ENCODE data around the gene OR6J1. TPM values are rescaled to one million over a fixed set of nuclear protein-coding genes. Genes with fewer than 3 reads are reported as not detected.
A peak's percentile ranks its signal among the peaks of the same experiment; 100 is the strongest.

The OR6J1 gene
- total and polyA plus RNA-seq, 8 donors, result not detected

- no peak overlapping the region for H3K4me3 ChIP-seq
- TF ChIP-seq EP300 (IDR thresholded peaks at IDR 0.05) (no peak), POLR2A (IDR thresholded peaks at IDR 0.05) (no peak), POLR2AphosphoS5 (IDR thresholded peaks at IDR 0.05) (no peak), CTCF (IDR thresholded peaks at IDR 0.05) (no peak)
- no peaks in the 10 kb centered on the region for H3K27me3 ChIP-seq
- no peaks in the 10 kb centered on the region for H3K9me3 ChIP-seq
- DNase-seq, result peak in 1 of 2 donors; percentile 32
- no peak overlapping the region for H3K27ac ChIP-seq
- no peaks in the 10 kb centered on the region for H3K36me3 ChIP-seq
- WGBS, 5 donors, result 27 to 40% (median 30%) methylated on average over 4 of the region's 4 CpGs
- peaks cover 8 to 22% (median 20%) of the 10 kb centered on the region in 4 donors for H3K4me1 ChIP-seq
- intact Hi-C loops (cut with DNase I; ENCODE audit: low total_unique reads), result no loop called here
Observed at GRCh38 chr14:22594156-22594716, 49.9 kb downstream of the OR6J1 start.

- Histone ChIP-seq H3K4me1 (peaks cover 8 to 19% (median 15%) of the 10 kb centered on the region in 4 donors), H3K4me3 (no peak overlapping the region), H3K9me3 (no peaks in the 10 kb centered on the region), H3K27me3 (no peaks in the 10 kb centered on the region), H3K27ac (no peak overlapping the region), H3K36me3 (no peaks in the 10 kb centered on the region)
- intact Hi-C loops (cut with DNase I; ENCODE audit: low total_unique reads), result no loop called here
- DNase-seq, result no peak
- 81 to 92% (median 85%) methylated on average over 2 of the region's 2 CpGs for WGBS, 5 donors
- TF ChIP-seq CTCF (IDR thresholded peaks at IDR 0.05) (no peak), POLR2A (IDR thresholded peaks at IDR 0.05) (no peak), POLR2AphosphoS5 (IDR thresholded peaks at IDR 0.05) (no peak), EP300 (IDR thresholded peaks at IDR 0.05) (no peak)
Observed at GRCh38 chr14:22593601-22594000, 50.6 kb downstream of the OR6J1 start.

- H3K27ac ChIP-seq, result no peak overlapping the region
- no peaks in the 10 kb centered on the region for H3K9me3 ChIP-seq
- TF ChIP-seq POLR2A (IDR thresholded peaks at IDR 0.05) (no peak), POLR2AphosphoS5 (IDR thresholded peaks at IDR 0.05) (no peak), EP300 (IDR thresholded peaks at IDR 0.05) (no peak), CTCF (IDR thresholded peaks at IDR 0.05) (no peak)
- H3K36me3 ChIP-seq, result no peaks in the 10 kb centered on the region
- DNase-seq, result no peak
- no peaks in the 10 kb centered on the region for H3K27me3 ChIP-seq
- H3K4me1 ChIP-seq, result peaks cover 10 to 22% (median 18%) of the 10 kb centered on the region in 4 donors
- WGBS, 5 donors, result 60 to 64% (median 63%) methylated on average over 3 of the region's 3 CpGs
- no peak overlapping the region for H3K4me3 ChIP-seq
- intact Hi-C loops (cut with DNase I; ENCODE audit: low total_unique reads), result no loop called here
Observed at GRCh38 chr14:22593189-22593588, 51.0 kb downstream of the OR6J1 start.

GRCh38 chr14:22589096-22589839 is 54.9 kb downstream of the OR6J1 start, which contains the start of gene DAD1:
Gene DAD1 (minus strand): TSS chr14:22589224. CDS start chr14:22589157, 67 bp downstream.
- Histone ChIP-seq H3K27me3 (no peaks in the 10 kb centered on the region), H3K36me3 (no peaks in the 10 kb centered on the region), H3K4me1 (peaks cover 22 to 51% (median 50%) of the 10 kb centered on the region in 4 donors), H3K9me3 (no peaks in the 10 kb centered on the region), H3K4me3 (peak within 1 kb of the TSS; percentile 65 to 82 (median 72)), H3K27ac (peak within 1 kb of the TSS; percentile 94 to 96 (median 95))
- intact Hi-C loops (cut with DNase I; ENCODE audit: low total_unique reads), result no loop called here
- TF ChIP-seq POLR2AphosphoS5 (IDR thresholded peaks at IDR 0.05) (peak; percentile 92 to 97 (median 96)), POLR2A (IDR thresholded peaks at IDR 0.05) (peak in 2 of 4 donors; percentile 79 to 88), CTCF (IDR thresholded peaks at IDR 0.05) (peak in 1 of 7 experiments; percentile 55), EP300 (IDR thresholded peaks at IDR 0.05) (no peak)
- peak; percentile 99 to 100 for DNase-seq
- WGBS, 5 donors, result 0 to 1% (median 0%) methylated on average over 39 to 44 of the region's 44 CpGs
